Subcutaneous abdominal adipose tissue (tissue), 5 donors: ENCODE measurements around the gene CAV1.
"Not testable (repeated sequence)": the region's sequence is repeated elsewhere in the genome, so short reads cannot be mapped to it uniquely, and the experiment has no call there.

ENCODE experiments used
- H3K27ac ChIP-seq: one replicate; pipeline ENCODE4 v1.7.0; 2013; ENCODE audit warnings: low read depth, mild to moderate bottlenecking, inconsistent platforms, low read length, moderate library complexity
- H3K27me3 ChIP-seq, 5 donors: one replicate each; pipeline ENCODE4 v1.7.0; 2013; ENCODE audit warnings: low read length in 5 of 5, inconsistent platforms in 1 of 5; ENCODE audit not compliant: control insufficient read depth in 5 of 5, insufficient read depth in 4 of 5
- H3K36me3 ChIP-seq, 5 donors: one replicate each; pipeline ENCODE4 v1.7.0; 2013; ENCODE audit warnings: low read length in 5 of 5; ENCODE audit not compliant: control insufficient read depth in 5 of 5, insufficient read depth in 5 of 5
- H3K4me1 ChIP-seq, 5 donors: one replicate each; pipeline ENCODE4 v1.7.0; 2013; ENCODE audit warnings: low read length in 5 of 5, mild to moderate bottlenecking in 3 of 5, moderate library complexity in 1 of 5; ENCODE audit not compliant: control insufficient read depth in 5 of 5, insufficient read depth in 5 of 5
- H3K4me3 ChIP-seq, 5 donors: one replicate each; pipeline ENCODE4 v1.7.0; 2013; ENCODE audit warnings: low read length in 5 of 5, low read depth in 1 of 5
- H3K9ac ChIP-seq, 5 donors: one replicate each; pipeline ENCODE4 v1.7.0; 2013; ENCODE audit warnings: low read length in 5 of 5, mild to moderate bottlenecking in 4 of 5, moderate library complexity in 3 of 5
- H3K9me3 ChIP-seq, 5 donors: one replicate each; pipeline ENCODE4 v1.7.0; 2013; ENCODE audit warnings: low read length in 5 of 5; ENCODE audit not compliant: control insufficient read depth in 5 of 5
- donor health status: healthy.
- donor health status: healthy.
- donor health status: healthy.
- donor health status: healthy.
- donor health status: healthy.

Gene CAV1

GRCh38 chr7:116524609-116525297 lies at the start of gene CAV1:
TSS of gene CAV1 (plus strand) at chr7:116525036. CDS start at chr7:116525063, 27 bp downstream.
- H3K27ac ChIP-seq = peak within 1 kb of the TSS; percentile 100
- H3K27me3 ChIP-seq = no peaks in the 10 kb centered on the region
- peaks cover 0 to 22% (median 6%) of the 10 kb centered on the region in 5 donors for H3K36me3 ChIP-seq
- H3K9ac ChIP-seq = peak within 1 kb of the TSS; percentile 81 to 93 (median 88)
- H3K4me3 ChIP-seq = peak within 1 kb of the TSS; percentile 77 to 100 (median 97)
- no peaks in the 10 kb centered on the region for H3K9me3 ChIP-seq
- peaks cover 2 to 49% (median 36%) of the 10 kb centered on the region in 5 donors for H3K4me1 ChIP-seq

DNA sequence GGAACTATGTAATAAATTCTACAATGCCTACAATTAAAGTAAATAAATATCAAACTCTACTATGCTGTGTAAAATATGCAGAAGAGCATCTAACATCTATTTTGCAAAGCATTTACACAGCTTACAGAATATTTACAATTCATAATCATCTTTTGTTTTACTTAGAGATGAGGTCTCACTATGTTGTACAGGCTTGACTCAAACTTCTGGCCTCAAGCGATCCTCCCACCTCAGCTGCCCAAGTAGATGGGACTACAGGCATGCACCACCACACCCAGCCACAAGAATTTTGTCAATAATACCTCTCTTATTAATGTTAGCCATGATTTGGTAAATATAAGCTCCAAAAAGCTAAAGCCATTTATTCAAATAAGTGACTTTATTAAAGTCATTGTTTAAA lies 47.2 kb upstream of the CAV1 start:
- H3K9ac ChIP-seq = no peak overlapping the region
- H3K9me3 ChIP-seq = no peaks in the 10 kb centered on the region
- no peak overlapping the region for H3K27ac ChIP-seq
- no peaks in the 10 kb centered on the region for H3K27me3 ChIP-seq
- H3K4me3 ChIP-seq = no peak overlapping the region
- no peaks in the 10 kb centered on the region for H3K4me1 ChIP-seq
- H3K36me3 ChIP-seq = peaks cover 0 to 4% (median 0%) of the 10 kb centered on the region in 5 donors

DNA sequence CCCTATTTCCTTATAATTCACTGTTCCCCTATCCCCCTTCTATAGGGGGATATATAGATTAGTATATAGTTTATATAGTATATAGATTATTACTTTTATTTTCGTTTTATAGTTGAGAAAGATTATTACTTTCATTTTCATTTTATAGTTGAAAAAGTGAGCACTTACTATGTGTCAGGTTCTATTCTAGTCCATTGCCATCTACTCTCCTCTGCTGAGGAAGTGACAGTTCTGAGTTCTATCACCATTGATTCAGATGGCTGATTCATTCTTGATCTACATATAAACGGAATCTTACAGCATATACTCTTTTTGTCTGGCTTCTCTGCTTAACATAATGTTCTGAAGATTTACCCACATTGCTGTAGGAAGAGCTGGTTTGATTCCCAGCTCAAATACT lies 46.0 kb upstream of the CAV1 start:
- Histone ChIP-seq H3K9ac (no peak overlapping the region), H3K9me3 (no peaks in the 10 kb centered on the region), H3K4me3 (no peak overlapping the region), H3K27ac (no peak overlapping the region), H3K27me3 (no peaks in the 10 kb centered on the region), H3K36me3 (peaks cover 0 to 4% (median 0%) of the 10 kb centered on the region in 5 donors), H3K4me1 (no peaks in the 10 kb centered on the region)

- Histone ChIP-seq H3K4me3 (no peak overlapping the region), H3K36me3 (peaks cover 0 to 4% (median 0%) of the 10 kb centered on the region in 5 donors), H3K27me3 (no peaks in the 10 kb centered on the region), H3K9ac (no peak overlapping the region), H3K9me3 (no peaks in the 10 kb centered on the region), H3K4me1 (peaks cover 0 to 4% (median 0%) of the 10 kb centered on the region in 5 donors), H3K27ac (no peak overlapping the region)
These were observed 41.4 kb upstream of the CAV1 start for GRCh38 chr7:116483271-116483942.

DNA sequence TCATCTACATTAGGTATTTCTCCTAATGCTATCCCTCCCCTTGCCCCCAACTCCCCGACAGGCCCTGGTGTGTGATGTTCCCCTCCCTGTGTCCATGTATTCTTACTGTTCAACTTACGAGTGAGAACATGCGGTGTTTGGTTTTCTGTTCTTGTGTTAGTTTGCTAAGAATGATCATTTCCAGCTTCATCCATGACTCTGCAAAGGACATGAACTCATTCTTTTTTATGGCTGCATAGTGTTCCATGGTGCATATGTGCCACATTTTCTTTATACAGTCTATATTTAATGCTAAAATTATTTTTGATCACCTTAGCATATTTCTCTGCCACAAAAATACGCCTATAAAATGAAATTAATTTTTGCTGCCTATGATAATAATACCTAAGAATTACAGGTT lies 40.4 kb upstream of the CAV1 start:
- not testable (repeated sequence) for H3K4me1 ChIP-seq, H3K9me3 ChIP-seq, H3K36me3 ChIP-seq, H3K27ac ChIP-seq, H3K27me3 ChIP-seq, H3K9ac ChIP-seq, H3K4me3 ChIP-seq

DNA sequence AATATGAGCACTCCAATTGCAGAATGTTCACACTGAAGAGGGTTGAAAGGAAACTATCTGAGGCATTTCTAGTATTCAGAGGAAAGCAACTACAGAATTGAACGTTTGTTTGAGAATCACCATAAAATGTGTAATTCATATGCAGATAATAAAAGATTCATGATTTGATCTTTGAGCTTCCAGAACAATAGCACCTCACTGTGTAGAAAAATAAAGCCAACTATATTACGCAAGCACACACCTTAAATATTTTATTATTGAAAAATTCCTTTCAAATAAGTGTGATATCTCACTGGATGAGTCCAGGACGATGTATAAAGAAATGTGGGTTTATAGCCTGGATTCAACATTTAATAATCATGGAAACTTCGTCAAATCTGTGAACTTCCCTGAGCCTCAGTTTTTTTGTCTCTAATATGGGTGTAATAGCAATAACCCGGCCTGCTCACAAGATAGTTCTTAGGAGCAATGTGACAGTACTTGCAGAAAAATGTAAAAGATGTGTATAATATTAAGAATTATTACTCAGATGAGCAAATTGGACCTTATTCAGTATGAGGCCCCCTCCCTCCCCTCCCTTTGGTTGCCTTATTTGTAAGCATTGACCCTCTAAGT lies 36.8 kb upstream of the CAV1 start:
- Histone ChIP-seq H3K27ac (no peak overlapping the region), H3K9ac (no peak overlapping the region), H3K27me3 (no peaks in the 10 kb centered on the region), H3K4me1 (peaks cover 0 to 23% (median 10%) of the 10 kb centered on the region in 5 donors), H3K36me3 (no peaks in the 10 kb centered on the region), H3K9me3 (no peaks in the 10 kb centered on the region), H3K4me3 (no peak overlapping the region)

DNA sequence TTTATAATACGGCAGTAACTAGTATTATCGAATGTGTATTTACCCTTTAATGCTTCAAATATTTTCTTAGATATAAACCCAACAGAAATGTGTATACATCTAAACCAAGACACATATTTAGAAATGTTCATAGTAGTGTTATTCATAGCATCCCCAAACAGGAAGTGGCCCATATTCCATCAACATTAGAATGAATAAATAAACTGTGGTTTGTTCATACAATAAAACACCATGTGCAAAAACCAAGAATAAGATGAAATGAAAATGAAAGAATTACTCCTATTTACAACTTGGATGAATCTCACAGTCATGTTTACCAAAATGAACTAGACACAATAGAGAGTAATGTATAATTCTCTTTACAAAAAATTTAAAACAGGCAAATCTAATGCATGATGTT lies 34.5 kb upstream of the CAV1 start:
- Histone ChIP-seq H3K9me3 (no peaks in the 10 kb centered on the region), H3K27me3 (no peaks in the 10 kb centered on the region), H3K36me3 (no peaks in the 10 kb centered on the region), H3K4me3 (no peak overlapping the region), H3K9ac (no peak overlapping the region), H3K4me1 (peaks cover 0 to 41% (median 19%) of the 10 kb centered on the region in 5 donors), H3K27ac (peak overlapping the region; percentile 98)

DNA sequence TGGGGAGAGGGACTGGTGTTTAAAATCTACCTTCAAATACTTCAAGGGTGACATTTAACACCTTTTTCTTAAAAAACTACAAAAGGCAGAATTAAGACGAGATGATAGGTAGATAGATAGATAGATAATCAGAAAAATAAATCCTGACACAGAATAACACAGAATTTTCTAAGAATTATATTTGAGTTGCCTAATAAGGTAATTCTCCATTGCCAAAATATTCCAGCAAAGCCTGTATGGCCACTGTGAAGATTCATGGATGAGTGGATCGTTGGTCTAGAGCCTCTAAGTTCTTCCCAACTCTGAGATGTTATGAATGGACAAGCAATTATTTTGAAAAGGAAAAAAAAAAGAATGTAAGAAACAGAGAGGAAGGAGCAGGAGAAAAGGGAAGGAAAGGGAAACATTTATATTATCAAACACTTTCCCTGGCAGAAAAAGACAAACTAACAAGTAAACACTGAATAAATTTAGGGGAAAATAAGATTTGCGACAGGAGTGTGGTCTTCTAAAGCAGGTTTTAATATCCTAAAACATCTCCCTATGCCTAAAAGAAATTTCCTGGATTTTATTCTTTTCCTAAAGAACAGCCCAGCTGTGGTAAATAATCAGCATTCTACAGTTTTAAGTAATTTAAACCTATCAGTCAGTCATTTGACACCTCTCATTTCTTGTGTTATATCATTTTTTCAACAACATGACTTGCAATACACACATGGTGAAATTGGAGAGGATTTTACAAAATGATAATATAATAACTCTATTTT lies 32.8 kb upstream of the CAV1 start:
- no peak overlapping the region for H3K4me3 ChIP-seq
- peak overlapping the region; percentile 98 for H3K27ac ChIP-seq
- no peaks in the 10 kb centered on the region for H3K36me3 ChIP-seq
- no peaks in the 10 kb centered on the region for H3K9me3 ChIP-seq
- H3K27me3 ChIP-seq = no peaks in the 10 kb centered on the region
- peaks cover 0 to 44% (median 22%) of the 10 kb centered on the region in 5 donors for H3K4me1 ChIP-seq
- no peak overlapping the region for H3K9ac ChIP-seq

- Histone ChIP-seq H3K4me1 (peaks cover 0 to 44% (median 22%) of the 10 kb centered on the region in 5 donors), H3K36me3 (no peaks in the 10 kb centered on the region), H3K4me3 (no peak overlapping the region), H3K27ac (peak overlapping the region; percentile 98), H3K27me3 (no peaks in the 10 kb centered on the region), H3K9ac (no peak overlapping the region), H3K9me3 (no peaks in the 10 kb centered on the region)
These were observed 32.2 kb upstream of the CAV1 start for GRCh38 chr7:116492654-116493109.
